ENCODE results near the gene RAB1B.
"Not testable (repeated sequence)": the region's sequence is repeated elsewhere in the genome, so short reads cannot be mapped to it uniquely, and the experiment has no call there.

RAB1B gene

DNA sequence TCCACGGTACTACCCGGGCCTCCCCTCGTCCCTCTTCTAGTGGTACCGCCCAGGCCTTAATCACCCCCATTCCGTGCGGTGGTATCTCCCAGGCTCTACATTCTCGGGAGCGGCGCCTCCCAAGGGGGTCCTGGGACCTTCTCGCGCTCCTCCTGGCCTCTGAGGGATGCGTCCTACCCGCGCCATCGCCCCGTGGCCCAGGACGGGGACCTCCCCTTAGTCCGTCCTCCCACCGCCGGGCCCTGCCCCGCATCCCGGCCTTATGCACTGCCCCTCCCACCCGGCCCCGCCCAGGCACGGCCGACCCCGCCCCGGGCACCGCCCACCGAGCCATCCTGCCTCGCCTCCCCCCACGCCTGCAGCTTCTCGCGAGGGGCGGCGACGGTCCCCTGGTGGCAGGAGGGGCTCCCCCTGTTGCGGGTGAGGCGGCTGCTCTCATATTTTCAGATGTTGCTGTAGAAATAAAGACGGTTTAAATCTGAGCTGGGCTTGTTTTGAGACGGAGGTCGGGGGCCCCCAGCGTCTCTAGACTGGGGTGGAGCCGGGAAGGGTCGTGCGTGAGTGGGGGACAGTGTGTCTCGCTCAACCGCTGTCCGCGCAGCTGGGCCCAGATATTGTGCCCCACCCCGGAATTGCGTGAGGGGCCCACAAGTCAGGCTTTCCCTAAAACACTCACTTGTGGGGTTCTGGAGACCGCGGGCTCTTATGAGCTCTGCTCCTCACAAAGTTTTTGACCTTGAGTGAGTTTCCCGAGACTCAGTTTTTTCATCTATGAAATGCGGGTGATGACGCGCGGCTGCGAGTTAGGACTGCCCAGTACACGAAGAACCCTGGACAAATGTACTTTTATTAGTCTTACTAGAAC lies 828 bp upstream of the RAB1B start:
- peak; percentile 86 for DNase-seq (ENCODE audit: low spot score)

DNA sequence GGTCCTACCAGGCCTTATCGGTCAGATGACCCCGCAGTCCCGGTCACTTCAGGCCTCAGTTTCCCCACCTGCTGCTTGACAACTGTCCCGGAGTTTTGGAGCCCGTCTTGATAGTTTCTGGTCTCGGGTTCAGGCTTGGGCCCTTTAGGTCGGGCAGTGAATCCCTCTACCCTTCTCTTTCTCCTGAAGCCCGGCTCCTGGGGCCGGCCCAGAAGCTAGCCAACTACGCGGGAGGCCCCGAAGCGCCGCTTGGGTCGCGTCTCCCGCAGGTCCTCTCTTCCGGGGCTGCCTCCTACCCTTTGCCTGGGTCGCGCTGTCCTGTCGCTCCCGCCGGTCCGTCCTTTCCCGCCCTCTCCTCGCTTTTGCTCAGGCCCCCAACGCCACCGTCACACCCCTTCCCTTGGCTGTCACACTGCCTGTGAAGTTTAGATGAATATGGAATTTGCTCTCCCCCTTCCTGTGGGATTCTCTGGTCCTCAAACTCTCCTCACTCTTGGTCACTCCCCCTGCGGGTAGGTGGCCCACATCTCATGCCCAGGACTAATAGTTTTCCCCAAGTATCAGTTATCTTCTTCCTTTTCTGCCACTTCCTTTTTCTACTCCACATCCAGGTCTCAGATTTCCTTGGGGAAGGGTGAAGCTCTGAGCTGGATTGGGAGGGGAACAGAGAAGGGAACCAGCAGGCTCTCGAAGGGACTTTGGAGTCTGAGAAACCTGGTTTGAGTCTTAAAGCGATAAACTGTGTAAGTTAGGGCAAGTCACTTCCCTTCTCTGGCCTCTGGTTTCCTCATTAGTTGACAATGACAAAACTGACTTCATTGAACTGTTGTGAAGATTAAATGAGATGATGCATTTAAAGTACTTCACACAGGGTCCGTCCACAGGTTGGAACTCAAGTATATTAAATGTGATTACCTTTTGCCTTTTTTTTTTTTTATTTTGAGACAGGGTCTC lies 790 bp downstream of the RAB1B start:
- DNase-seq (ENCODE audit: low spot score): no peak

DNA sequence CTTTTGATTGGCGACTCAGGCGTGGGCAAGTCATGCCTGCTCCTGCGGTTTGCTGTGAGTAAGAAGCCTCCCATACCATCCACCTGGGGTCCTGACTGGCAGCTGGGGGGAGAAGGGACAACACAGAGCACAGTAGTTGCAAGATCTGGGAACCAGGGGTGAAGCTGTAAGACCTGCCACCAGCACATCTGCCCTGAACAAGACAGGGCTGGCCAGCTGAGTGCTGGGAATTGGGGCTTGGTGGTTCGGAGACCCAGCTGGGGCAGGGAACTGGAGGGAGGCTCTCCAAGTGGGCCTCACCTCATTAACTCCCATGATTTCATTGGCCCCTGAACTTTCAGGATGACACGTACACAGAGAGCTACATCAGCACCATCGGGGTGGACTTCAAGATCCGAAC lies 3.4 kb downstream of the RAB1B start:
- no peak for DNase-seq (ENCODE audit: low spot score)

DNA sequence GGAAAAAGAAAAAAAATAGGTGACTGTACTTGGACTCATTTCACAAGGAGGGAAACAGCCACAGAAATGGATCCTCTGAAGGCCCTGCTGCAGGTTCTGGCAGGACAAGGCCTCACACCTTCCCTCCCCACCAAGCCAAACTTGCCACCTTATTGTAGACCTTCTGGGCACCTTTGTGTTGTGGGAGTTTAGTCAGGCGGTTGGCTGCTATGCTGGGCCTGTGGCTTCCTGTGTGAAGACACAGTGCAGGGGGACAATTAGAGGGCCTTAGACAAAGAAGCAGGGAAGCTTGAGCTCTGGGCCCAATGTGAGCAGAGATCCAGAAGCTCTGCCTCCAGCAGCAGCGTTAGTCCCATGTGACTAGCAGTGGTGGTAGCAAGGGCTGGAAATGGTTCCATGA lies 4.2 kb downstream of the RAB1B start:
- no peak for DNase-seq (ENCODE audit: low spot score)

DNA sequence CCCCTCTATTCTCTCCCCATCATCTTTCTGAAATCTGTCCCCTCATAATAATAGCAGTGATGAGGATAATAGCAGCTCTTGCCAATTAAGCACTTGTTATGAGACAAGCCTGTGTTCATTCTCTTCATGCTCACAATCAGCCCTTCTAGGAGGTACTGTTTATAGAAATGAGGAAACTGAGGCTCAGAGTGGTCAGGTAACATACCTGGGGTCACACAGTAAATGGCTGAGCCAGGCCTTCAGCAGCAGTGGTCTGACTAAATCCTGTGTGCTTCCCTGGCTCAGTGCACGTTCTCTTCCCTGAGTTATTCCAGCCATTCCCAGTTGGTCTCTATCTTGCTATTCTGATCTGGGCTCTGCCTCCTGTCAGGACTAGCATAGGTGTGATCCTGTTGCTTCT lies 5.8 kb downstream of the RAB1B start:
- DNase-seq (ENCODE audit: low spot score): no peak

DNA sequence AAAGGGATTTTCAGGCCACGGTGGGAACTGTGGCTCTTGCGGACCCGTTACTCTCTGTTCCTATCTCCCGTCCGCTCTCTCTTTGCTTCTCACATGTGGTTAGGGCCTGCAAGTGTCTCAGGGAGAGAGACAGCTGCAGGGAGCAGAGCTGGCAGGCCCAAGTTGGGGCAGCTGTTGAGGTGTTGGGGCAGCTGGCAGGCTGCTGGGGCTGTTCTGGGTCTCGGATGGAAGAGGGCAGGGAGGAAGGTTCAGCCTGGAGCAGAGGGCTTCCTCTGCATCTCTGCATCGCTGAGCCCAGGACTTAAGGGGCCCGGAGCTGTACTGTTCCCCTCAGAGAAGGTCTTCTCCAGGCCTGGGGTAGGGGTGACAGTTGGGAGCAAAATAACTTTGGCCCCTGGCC lies 7.0 kb downstream of the RAB1B start:
- DNase-seq (ENCODE audit: low spot score): no peak

DNA sequence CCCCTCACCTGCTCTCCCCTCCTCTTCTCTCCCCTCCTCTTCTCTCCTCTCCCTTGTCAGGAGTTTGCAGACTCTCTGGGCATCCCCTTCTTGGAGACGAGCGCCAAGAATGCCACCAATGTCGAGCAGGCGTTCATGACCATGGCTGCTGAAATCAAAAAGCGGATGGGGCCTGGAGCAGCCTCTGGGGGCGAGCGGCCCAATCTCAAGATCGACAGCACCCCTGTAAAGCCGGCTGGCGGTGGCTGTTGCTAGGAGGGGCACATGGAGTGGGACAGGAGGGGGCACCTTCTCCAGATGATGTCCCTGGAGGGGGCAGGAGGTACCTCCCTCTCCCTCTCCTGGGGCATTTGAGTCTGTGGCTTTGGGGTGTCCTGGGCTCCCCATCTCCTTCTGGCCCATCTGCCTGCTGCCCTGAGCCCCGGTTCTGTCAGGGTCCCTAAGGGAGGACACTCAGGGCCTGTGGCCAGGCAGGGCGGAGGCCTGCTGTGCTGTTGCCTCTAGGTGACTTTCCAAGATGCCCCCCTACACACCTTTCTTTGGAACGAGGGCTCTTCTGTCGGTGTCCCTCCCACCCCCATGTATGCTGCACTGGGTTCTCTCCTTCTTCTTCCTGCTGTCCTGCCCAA lies 7.7 kb downstream of the RAB1B start:
- no peak for DNase-seq (ENCODE audit: low spot score)

DNA sequence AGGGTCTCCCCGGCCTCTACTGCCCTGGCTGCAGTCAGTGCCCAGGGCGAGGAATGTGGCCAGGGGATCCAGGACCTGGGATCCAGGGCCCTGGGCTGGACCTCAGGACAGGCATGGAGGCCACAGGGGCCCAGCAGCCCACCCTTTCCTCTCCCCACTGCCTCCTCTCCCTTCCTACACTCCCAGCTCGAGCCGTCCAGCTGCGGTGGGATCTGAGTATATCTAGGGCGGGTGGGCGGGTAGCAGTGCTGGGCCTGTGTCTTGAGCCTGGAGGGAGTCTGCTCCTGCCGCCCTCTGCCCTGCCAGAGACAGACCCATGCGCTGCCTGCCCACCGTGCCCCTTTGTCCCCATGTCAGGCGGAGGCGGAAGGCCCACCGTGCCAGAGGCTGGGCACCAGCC lies 8.2 kb downstream of the RAB1B start:
- not testable (repeated sequence) for DNase-seq (ENCODE audit: low spot score)

DNA sequence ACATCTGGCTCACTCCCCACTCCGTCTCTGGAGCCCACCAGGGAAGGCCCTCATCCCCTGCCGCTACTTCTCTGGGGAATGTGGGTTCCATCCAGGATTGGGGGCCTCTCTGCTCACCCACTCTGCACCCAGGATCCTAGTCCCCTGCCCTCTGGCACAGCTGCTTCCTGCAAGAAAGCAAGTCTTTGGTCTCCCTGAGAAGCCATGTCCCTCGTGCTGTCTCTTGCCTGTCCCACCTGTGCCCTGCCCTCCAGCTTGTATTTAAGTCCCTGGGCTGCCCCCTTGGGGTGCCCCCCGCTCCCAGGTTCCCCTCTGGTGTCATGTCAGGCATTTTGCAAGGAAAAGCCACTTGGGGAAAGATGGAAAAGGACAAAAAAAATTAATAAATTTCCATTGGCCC lies 8.6 kb downstream of the RAB1B start:
- DNase-seq (ENCODE audit: low spot score): not testable (repeated sequence)

DNA sequence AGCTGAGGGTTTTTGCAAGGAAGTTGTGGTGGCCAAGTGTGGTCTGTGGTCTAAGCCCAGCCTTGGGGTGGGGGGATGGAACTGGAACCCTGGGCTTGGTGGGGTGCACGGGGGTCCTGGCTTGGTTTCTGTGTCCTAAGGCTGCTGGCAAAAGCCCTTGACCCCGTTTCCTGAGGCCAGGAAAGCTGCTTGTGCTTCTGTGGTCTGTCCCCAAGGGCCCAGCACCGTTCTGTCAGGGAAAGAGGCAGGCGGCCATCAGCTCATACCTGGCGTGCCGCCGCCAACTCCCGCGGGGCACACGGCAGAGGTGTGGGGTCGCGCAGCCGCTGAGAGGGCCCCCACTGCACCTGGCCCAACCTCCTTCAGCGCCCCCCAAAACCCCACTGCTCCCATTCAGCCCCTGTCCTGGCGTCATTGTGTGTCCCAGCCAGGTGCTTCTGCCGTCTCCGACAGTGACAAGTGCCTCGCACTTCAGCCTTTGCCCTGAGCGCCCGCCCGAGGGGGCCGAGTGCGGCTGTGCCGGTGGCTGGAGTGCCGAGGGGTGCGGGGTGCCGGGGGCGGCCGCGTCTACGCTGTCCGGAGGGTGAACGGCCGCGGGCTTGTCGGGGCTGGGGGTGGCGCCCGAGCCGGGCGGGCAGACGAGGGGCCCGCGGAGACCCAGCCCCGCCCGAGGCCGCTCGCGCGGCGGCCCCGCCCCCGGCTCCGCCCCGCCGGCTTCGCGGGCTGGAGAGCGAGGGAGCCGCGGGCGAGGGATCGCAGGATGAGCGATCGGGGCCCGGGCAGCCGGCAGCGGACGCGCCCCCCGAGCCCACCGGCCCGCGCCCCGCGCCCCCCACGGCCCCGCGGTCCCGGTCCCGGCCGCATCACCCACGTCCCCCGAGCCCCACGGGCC lies 9.3 kb downstream of the RAB1B start, which contains the start of gene CNIH2:
TSS of gene CNIH2 (plus strand) at position 705 of the 892 bp plus-strand sequence. CDS start 282 bp downstream, outside the sequence.
- DNase-seq (ENCODE audit: low spot score): peak; percentile 40

DNA sequence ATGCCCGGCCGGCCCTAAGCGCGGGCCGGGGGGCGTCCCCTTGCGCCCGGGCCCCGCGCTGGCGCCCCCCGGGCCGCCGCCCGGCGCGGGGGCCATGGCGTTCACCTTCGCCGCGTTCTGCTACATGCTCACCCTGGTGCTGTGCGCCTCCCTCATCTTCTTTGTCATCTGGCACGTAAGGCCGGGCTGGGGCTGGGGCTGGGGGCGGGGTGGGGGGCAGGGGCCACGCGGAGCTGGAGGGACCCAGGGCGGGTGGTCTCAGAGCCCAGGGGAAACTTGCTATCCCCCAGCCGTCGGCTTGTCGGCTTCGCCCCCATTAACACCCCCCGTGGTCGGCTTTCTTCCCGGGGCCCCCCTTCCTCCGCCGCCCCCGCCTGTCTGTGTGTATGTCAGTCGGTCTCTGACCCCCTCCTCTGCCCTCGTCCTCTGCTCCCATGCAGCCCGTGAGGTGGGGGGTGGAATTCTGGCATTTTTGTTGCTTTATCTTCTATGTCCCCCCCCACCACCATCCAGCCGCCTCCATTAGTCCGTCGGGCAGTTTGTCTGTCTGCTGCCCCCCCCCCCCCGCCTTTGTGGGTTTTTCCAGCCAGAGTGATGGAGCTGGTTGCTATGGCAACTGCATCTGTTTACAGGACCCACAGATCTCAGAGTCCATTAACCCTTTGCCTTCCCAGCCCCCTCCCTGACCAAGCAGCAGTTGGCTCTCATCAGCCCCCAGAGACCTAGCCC lies 10.1 kb downstream of the RAB1B start:
- DNase-seq (ENCODE audit: low spot score): no peak

DNA sequence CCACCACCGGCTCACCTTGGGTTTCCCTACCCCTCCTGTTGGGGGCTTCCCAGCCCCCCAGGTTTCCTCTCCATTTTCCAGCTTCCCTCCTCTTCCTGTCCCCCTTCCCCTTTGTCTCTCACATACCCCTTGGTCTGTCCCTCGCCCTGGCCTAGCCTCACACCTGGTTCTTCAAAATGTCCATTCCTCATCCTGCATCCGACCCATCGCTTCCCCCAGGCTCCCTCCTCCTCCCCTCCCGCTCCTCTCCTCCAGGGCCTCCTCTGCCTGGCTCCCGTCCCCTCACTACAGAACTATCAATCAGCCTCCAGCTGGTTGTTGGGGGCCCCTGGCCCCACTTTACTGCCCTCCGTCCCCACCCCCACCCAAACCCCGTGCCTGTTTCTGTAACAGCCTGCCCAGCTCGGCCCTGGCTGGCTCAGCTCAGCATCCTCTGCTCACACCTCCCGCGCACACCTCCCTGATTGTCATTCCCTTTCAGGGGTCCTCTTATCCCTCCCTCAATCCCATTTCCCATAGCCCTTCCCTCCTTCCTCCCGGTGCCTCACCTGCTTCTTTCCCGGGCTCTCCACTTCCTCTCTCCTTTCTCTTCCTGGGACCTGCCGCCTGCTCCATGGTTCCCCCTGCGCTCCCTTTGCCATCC lies 10.8 kb downstream of the RAB1B start:
- DNase-seq (ENCODE audit: low spot score): no peak

DNA sequence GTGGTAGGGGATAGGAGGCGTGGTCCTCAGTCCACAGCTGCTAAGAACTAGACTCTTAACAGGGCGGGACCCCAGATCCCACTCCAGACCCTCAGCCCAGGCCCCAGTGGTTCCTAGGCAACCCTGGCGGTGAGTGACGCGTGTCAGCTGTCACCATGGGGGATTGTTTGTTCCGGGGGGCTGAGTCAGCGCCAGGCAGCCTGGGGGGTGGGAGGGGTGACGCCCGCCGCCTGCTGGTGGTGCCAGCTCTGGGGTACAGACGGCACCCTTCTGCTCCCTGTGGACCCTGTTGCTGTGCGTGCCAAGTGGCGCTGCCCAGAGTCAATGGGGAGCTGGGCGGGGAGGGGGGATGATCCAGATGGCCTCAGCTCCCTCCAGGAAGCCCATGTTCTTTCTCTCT lies 12.0 kb downstream of the RAB1B start:
- no peak for DNase-seq (ENCODE audit: low spot score)

DNA sequence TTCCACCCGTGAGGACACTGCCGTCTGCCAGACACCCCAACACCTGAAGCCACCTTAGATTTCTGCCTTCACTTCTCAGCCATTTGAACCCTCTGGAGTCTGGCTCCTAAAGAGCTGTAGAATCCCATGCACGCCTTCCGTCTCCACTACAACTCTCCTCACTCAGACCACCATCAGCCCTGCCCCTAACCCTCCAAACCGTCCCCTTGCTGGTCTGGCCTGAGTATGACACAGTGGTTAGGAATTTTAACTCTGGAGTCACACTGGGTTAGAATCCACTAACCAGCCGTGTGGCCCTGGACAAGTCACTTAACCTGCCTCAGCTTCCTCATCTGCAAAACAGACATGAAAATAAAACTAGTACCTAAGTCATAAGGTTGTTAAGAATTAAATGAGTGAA lies 12.6 kb downstream of the RAB1B start:
- DNase-seq (ENCODE audit: low spot score): no peak

DNA sequence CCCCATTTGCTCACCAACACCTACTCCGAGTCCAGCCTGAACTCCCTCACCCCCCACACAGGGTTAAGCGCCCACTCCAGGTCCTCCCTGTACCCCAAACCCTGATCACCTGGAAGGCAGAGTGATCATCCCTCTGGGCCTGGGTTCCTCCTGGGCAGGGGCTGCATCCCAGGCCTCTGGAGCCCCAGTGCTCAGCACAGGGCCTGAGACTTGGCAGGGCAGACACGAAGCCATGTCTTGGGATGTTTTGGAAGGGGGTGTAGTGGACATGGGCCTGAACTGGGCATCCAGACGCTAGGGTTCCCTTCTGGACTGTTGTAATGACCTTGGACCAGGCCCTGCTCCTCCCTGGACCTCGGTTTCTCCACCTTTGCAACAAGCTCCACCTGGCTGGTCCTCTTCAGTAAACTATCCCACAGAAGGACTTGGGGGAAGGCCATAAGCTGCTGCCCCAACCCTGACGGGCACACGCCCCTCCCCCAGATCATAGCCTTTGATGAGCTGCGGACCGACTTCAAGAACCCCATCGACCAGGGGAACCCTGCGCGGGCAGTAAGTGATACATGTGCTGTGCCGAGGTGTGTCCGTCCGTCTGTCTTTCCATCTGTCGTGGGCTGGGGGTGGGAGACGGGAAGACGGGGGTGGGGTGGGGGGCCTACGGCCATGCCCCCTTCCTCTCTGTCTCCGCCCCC lies 13.5 kb downstream of the RAB1B start:
- DNase-seq (ENCODE audit: low spot score): no peak

DNA sequence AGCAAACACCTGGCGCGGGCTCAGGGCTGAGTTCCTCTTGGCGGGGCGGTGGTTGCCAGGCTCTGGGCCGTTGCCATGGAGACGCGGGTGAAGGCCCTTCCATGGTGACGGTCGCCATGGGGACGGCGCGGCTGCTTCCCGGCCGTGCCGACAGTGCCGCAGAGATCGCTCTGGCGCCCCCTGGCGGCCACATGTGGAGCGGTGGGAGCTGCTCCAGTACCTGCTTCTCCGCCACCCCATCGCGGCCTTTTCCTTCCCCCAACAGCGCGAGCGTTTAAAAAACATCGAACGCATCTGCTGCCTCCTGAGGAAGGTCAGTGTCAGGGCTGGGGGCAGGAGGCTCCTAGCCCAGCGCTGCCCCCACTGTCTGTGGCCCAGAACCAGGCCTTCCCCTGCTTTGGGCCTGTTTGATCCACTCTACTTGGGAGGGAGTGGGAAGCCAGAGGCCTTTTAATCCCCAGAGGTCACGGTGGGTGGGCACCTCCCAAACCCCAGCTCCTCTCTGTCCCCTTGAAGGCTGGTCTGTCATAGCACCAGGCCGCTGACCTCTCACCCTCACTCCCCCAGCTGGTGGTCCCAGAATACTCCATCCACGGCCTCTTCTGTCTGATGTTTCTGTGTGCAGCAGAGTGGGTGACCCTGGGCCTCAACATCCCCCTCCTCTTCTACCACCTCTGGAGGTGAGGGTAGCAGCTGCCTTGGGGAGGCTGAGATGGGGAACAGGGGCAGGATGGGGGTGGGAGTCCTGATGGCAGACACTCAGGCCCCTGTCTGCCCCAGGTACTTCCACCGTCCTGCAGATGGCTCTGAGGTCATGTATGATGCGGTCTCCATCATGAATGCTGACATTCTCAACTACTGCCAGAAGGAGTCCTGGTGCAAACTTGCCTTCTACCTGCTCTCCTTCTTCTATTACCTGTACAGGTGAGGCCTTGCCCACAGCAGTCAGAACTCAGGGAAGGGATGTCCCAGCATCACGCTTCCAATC lies 14.3 kb downstream of the RAB1B start:
- peak; percentile 99 for DNase-seq (ENCODE audit: low spot score)

DNA sequence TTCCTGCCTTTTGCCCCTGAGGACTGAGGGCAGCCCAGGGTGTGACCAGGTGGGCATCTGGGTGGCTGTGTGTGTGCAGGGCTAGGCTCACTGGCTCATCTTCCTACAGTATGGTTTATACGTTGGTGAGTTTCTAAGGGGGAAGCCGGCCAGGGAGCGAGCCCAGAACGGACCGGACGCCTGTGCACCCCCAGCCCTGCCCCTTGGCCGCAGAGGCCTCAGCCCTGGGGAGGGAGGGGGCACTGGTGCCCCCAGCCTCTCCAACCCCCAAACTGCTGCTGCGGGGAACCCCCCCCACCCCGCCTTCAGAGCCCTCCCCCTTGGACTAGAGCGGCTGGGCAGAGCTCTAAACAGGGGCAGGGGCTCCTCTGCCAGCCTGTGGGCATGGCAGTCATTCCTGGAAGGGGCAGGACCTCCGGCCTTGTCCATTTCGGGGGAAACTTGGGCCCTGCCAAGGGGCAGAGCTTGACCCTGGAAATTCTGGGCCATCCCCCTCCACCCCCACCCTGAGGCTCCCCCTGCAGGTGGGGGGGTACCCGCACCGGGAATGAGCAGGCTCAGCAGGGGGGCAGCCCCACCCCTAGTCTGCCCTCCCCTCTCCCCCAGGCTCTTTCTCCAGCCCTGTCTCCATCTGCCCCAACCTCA lies 15.1 kb downstream of the RAB1B start:
- DNase-seq (ENCODE audit: low spot score): no peak

Data from CD4-positive, alpha-beta T cell treated with Interleukin-6 at 100 ng/mL for 8 hours (primary cell).